Astrocyte (in vitro differentiated cells and primary cell): ENCODE measurements around the gene KCNK2. TPM values are rescaled to one million over a fixed set of nuclear protein-coding genes. Genes with fewer than 3 reads are reported as not detected.

ENCODE experiments used
- DNase-seq: peaks from one replicate; pipeline ENCODE4 v3.0.0-alpha.2; 2010; ENCODE audit warnings: low read depth
- FAIRE-seq: peaks from 2 replicates; lab custom pipeline; 2011; peaks lifted over from hg19 to GRCh38; lab: Jason Lieb, UNC
- H2AFZ ChIP-seq: 2 replicates; pipeline ENCODE4 v1.6.0; 2012; ENCODE audit warnings: low read depth, low read length, inconsistent platforms
- H3K27ac ChIP-seq: 2 replicates; pipeline ENCODE4 v1.5.1; 2011; ENCODE audit warnings: low read depth, low read length, inconsistent platforms
- H3K27me3 ChIP-seq: 2 replicates; pipeline ENCODE4 v1.6.0; 2011; ENCODE audit warnings: low read length, inconsistent platforms; ENCODE audit not compliant: insufficient read depth
- H3K36me3 ChIP-seq: 2 replicates; pipeline ENCODE4 v1.5.1; 2011; ENCODE audit warnings: low read length, inconsistent platforms; ENCODE audit not compliant: insufficient read depth
- H3K4me1 ChIP-seq: 2 replicates; pipeline ENCODE4 v1.5.1; 2011; ENCODE audit warnings: low read length, inconsistent platforms; ENCODE audit not compliant: insufficient read depth
- H3K4me2 ChIP-seq: 2 replicates; pipeline ENCODE4 v1.6.0; 2012; ENCODE audit warnings: low read length, inconsistent platforms
- H3K4me3 ChIP-seq: 2 replicates; pipeline ENCODE4 v1.5.1; 2011; ENCODE audit warnings: low read depth, mild to moderate bottlenecking, low read length, inconsistent platforms; ENCODE audit not compliant: insufficient read depth
- H3K79me2 ChIP-seq: 2 replicates; pipeline ENCODE4 v1.6.0; 2012; ENCODE audit warnings: mild to moderate bottlenecking, low read length, inconsistent platforms; ENCODE audit not compliant: insufficient read depth
- H3K9ac ChIP-seq: 2 replicates; pipeline ENCODE4 v1.6.0; 2012; ENCODE audit warnings: mild to moderate bottlenecking, low read length, inconsistent platforms
- H3K9me3 ChIP-seq: 2 replicates; pipeline ENCODE4 v1.5.1; 2012; ENCODE audit warnings: low read depth, mild to moderate bottlenecking, low read length, inconsistent platforms; ENCODE audit not compliant: insufficient read depth
- H4K20me1 ChIP-seq: 2 replicates; pipeline ENCODE4 v1.6.0; 2012; ENCODE audit warnings: low read length, inconsistent platforms; ENCODE audit not compliant: insufficient read depth
- H3K27ac Mint-ChIP-seq: one replicate; pipeline ENCODE4 v1.8.0; 2021; ENCODE audit warnings: mild to moderate bottlenecking, mixed read lengths; ENCODE audit not compliant: unreplicated experiment
- H3K27me3 Mint-ChIP-seq: one replicate; pipeline ENCODE4 v1.8.0; 2021; ENCODE audit warnings: low read depth, mixed read lengths; ENCODE audit not compliant: unreplicated experiment
- H3K36me3 Mint-ChIP-seq: one replicate; pipeline ENCODE4 v1.8.0; 2021; ENCODE audit warnings: low read depth, mixed read lengths; ENCODE audit not compliant: unreplicated experiment
- H3K4me1 Mint-ChIP-seq: one replicate; pipeline ENCODE4 v1.8.0; 2021; ENCODE audit warnings: low read depth, mixed read lengths; ENCODE audit not compliant: unreplicated experiment
- H3K4me3 Mint-ChIP-seq: one replicate; pipeline ENCODE4 v1.8.0; 2021; ENCODE audit warnings: mild to moderate bottlenecking, moderate library complexity, mixed read lengths; ENCODE audit not compliant: unreplicated experiment
- H3K9me3 Mint-ChIP-seq: one replicate; pipeline ENCODE4 v1.8.0; 2021; ENCODE audit warnings: mild to moderate bottlenecking, mixed read lengths; ENCODE audit not compliant: unreplicated experiment
- EZH2 ChIP-seq: IDR thresholded peaks from 2 replicates; pipeline ENCODE4 v1.6.1; 2012; ENCODE audit warnings: mild to moderate bottlenecking, low read length, inconsistent platforms; ENCODE audit not compliant: insufficient read depth
- total RNA-seq: library from RNA; stranded (reverse); gene quantifications from 2 replicates; pipeline ENCODE4 v1.2.1, GENCODE V29; 2021
- TF ChIP-seq, protein P1 (sequence below): IDR thresholded peaks from 2 replicates; pipeline ENCODE4 v1.5.1; 2011; ENCODE audit warnings: low read depth, mild to moderate bottlenecking, inconsistent platforms, low read length, moderate library complexity; ENCODE audit not compliant: insufficient read depth

Gene KCNK2
- total RNA-seq, 1 donor from 2014 or later: 0.16 TPM

- Histone ChIP-seq H3K4me1 (peaks cover 18% of the 10 kb centered on the region), H2AFZ (no peak overlapping the region), H3K4me2 (peak overlapping the region; percentile 67), H3K27me3 (no peaks in the 10 kb centered on the region), H3K79me2 (peaks cover 2% of the 10 kb centered on the region), H3K36me3 (no peaks in the 10 kb centered on the region), H3K9me3 (no peaks in the 10 kb centered on the region), H4K20me1 (no peaks in the 10 kb centered on the region), H3K4me3 (peak overlapping the region; percentile 14), H3K27ac (peak overlapping the region; percentile 65), H3K9ac (no peak overlapping the region)
- FAIRE-seq (peak; percentile 92), DNase-seq (peak; percentile 89)
- no peak for TF ChIP-seq EZH2
- TF ChIP-seq, protein P1, sequence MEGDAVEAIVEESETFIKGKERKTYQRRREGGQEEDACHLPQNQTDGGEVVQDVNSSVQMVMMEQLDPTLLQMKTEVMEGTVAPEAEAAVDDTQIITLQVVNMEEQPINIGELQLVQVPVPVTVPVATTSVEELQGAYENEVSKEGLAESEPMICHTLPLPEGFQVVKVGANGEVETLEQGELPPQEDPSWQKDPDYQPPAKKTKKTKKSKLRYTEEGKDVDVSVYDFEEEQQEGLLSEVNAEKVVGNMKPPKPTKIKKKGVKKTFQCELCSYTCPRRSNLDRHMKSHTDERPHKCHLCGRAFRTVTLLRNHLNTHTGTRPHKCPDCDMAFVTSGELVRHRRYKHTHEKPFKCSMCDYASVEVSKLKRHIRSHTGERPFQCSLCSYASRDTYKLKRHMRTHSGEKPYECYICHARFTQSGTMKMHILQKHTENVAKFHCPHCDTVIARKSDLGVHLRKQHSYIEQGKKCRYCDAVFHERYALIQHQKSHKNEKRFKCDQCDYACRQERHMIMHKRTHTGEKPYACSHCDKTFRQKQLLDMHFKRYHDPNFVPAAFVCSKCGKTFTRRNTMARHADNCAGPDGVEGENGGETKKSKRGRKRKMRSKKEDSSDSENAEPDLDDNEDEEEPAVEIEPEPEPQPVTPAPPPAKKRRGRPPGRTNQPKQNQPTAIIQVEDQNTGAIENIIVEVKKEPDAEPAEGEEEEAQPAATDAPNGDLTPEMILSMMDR: no peak
- Mint-ChIP-seq H3K9me3 (no peaks in the 10 kb centered on the region), H3K27ac (no peak overlapping the region), H3K36me3 (no peaks in the 10 kb centered on the region), H3K4me1 (peaks cover 9% of the 10 kb centered on the region), H3K4me3 (no peak overlapping the region), H3K27me3 (no peaks in the 10 kb centered on the region)
These were observed 31.8 kb downstream of the KCNK2 start for GRCh38 chr1:215114154-215114933.

GRCh38 chr1:215115760-215116159, 33.2 kb downstream of the KCNK2 start:
- H3K36me3 ChIP-seq: no peaks in the 10 kb centered on the region
- H4K20me1 ChIP-seq: no peaks in the 10 kb centered on the region
- TF ChIP-seq EZH2: no peak
- TF ChIP-seq, protein P1: no peak
- no peak overlapping the region for H3K4me3 ChIP-seq
- no peak overlapping the region for H3K4me2 ChIP-seq
- H3K36me3 Mint-ChIP-seq: no peaks in the 10 kb centered on the region
- no peak overlapping the region for H3K27ac Mint-ChIP-seq
- no peaks in the 10 kb centered on the region for H3K9me3 Mint-ChIP-seq
- no peak for FAIRE-seq
- H3K27me3 Mint-ChIP-seq: no peaks in the 10 kb centered on the region
- H3K79me2 ChIP-seq: peaks cover 2% of the 10 kb centered on the region
- H3K27ac ChIP-seq: no peak overlapping the region
- no peak overlapping the region for H3K4me3 Mint-ChIP-seq
- no peaks in the 10 kb centered on the region for H3K27me3 ChIP-seq
- peaks cover 18% of the 10 kb centered on the region for H3K4me1 ChIP-seq
- H3K9ac ChIP-seq: no peak overlapping the region
- no peaks in the 10 kb centered on the region for H3K9me3 ChIP-seq
- H2AFZ ChIP-seq: no peak overlapping the region
- no peak for DNase-seq
- peaks cover 9% of the 10 kb centered on the region for H3K4me1 Mint-ChIP-seq

GRCh38 chr1:215118081-215118480, 35.5 kb downstream of the KCNK2 start:
- Histone ChIP-seq H3K4me3 (no peak overlapping the region), H3K79me2 (no peaks in the 10 kb centered on the region), H3K27me3 (no peaks in the 10 kb centered on the region), H3K9ac (no peak overlapping the region), H3K36me3 (no peaks in the 10 kb centered on the region), H3K4me1 (peaks cover 18% of the 10 kb centered on the region), H3K9me3 (no peaks in the 10 kb centered on the region), H3K4me2 (no peak overlapping the region), H4K20me1 (no peaks in the 10 kb centered on the region), H3K27ac (no peak overlapping the region), H2AFZ (no peak overlapping the region)
- DNase-seq: peak; percentile 74
- H3K4me3 Mint-ChIP-seq: no peak overlapping the region
- H3K4me1 Mint-ChIP-seq: peaks cover 9% of the 10 kb centered on the region
- no peak for FAIRE-seq
- H3K27me3 Mint-ChIP-seq: no peaks in the 10 kb centered on the region
- H3K9me3 Mint-ChIP-seq: no peaks in the 10 kb centered on the region
- TF ChIP-seq, protein P1: no peak
- no peak for TF ChIP-seq EZH2
- no peaks in the 10 kb centered on the region for H3K36me3 Mint-ChIP-seq
- H3K27ac Mint-ChIP-seq: no peak overlapping the region
